Natural killer cell (primary cell): Measurements from ENCODE around the gene NXPH2. TPM values are rescaled to one million over a fixed set of nuclear protein-coding genes. Genes with fewer than 3 reads are reported as not detected.

ENCODE experiments used
- ATAC-seq, 3 donors: fragments of 150-1000 bp in 2 of 3; fragments of 200-7000 bp in 1 of 3; cut with Tn5 transposase; 1 replicate in 1 of 3; 2 replicates in 2 of 3; pipeline ENCODE4 v1.10.0; 2021; ENCODE audit warnings: mild to moderate bottlenecking in 2 of 3, moderate library complexity in 2 of 3
- DNase-seq, 2 donors: peaks; one replicate each; pipeline versions ENCODE4 v3.0.0 to v3.0.0-alpha.2; 2013 to 2021; ENCODE audit warnings: mixed read lengths in 1 of 2
- H3K27ac ChIP-seq: one replicate; pipeline ENCODE4 v1.5.1; 2013; ENCODE audit warnings: mild to moderate bottlenecking, low read length
- H3K27me3 ChIP-seq: one replicate; pipeline ENCODE4 v1.6.1; 2013; ENCODE audit warnings: low read length; ENCODE audit not compliant: control insufficient read depth, insufficient read depth
- H3K36me3 ChIP-seq: one replicate; pipeline ENCODE4 v1.6.1; 2013; ENCODE audit warnings: low read length; ENCODE audit not compliant: control insufficient read depth, insufficient read depth
- H3K4me1 ChIP-seq: one replicate; pipeline ENCODE4 v1.6.1; 2013; ENCODE audit warnings: low read length; ENCODE audit not compliant: control insufficient read depth, insufficient read depth
- H3K4me3 ChIP-seq: one replicate; pipeline ENCODE4 v1.5.1; 2013; ENCODE audit warnings: low read length
- H3K9me3 ChIP-seq: one replicate; pipeline ENCODE4 v1.6.1; 2013; ENCODE audit warnings: low read length; ENCODE audit not compliant: control insufficient read depth, insufficient read depth
- H3K27ac Mint-ChIP-seq, 2 donors: one replicate each; pipeline ENCODE4 v1.8.0; 2022; ENCODE audit warnings: mild to moderate bottlenecking in 2 of 2, mixed read lengths in 2 of 2, moderate library complexity in 1 of 2
- H3K27me3 Mint-ChIP-seq, 2 donors: one replicate each; pipeline ENCODE4 v1.8.0; 2022; ENCODE audit warnings: low read depth in 2 of 2, mixed read lengths in 2 of 2
- H3K36me3 Mint-ChIP-seq: one replicate; pipeline ENCODE4 v1.8.0; 2022; ENCODE audit warnings: mixed read lengths
- H3K4me1 Mint-ChIP-seq, 2 donors: one replicate each; pipeline ENCODE4 v1.8.0; 2022; ENCODE audit warnings: mixed read lengths in 2 of 2
- H3K4me3 Mint-ChIP-seq: one replicate; pipeline ENCODE4 v1.8.0; 2022; ENCODE audit warnings: mild to moderate bottlenecking, moderate library complexity, mixed read lengths
- H3K9me3 Mint-ChIP-seq, 2 donors: one replicate each; pipeline ENCODE4 v1.8.0; 2022; ENCODE audit warnings: mixed read lengths in 2 of 2
- CTCF ChIP-seq: fragments of 200-600 bp; IDR thresholded peaks from one replicate; pipeline ENCODE4 v1.8.0; 2022; ENCODE audit warnings: antibody characterized with exemption
- WGBS: methylation state at CpG from one replicate; pipeline ENCODE4 v1.1.7; 2013; ENCODE audit warnings: missing lambda C conversion rate; ENCODE audit not compliant: insufficient coverage; 5-methylcytosine and 5-hydroxymethylcytosine counted together
- intact Hi-C: fragments of 100-400 bp; cut with micrococcal nuclease; formaldehyde crosslinking; loops from one replicate; pipeline ENCODE4 v1.14.2; 2022
- total RNA-seq, 4 donors: library from RNA; stranded (reverse); fragments of 120-200 nt in 1 of 4; gene quantifications; one replicate each; pipeline versions ENCODE4 v1.2.3 to v1.2.4, GENCODE V29; 2013 to 2022

Gene NXPH2
- total RNA-seq, 3 donors from 2014 or later (not counting 1 experiment from before 2014, with no cell fraction given): not detected

GRCh38 chr2:138723196-138723987 is 56.8 kb downstream of the NXPH2 start:
- H3K27ac ChIP-seq: no peak overlapping the region
- DNase-seq (no peak), ATAC-seq (no peak)
- no peak overlapping the region for H3K4me3 Mint-ChIP-seq
- WGBS: 83% methylated on average over 6 of the region's 7 CpGs
- H3K27ac Mint-ChIP-seq: no peak overlapping the region
- intact Hi-C loops: no loop called here
- no peaks in the 10 kb centered on the region for H3K4me1 Mint-ChIP-seq
- H3K9me3 Mint-ChIP-seq: peaks cover 0 to 9% of the 10 kb centered on the region in 2 donors
- no peaks in the 10 kb centered on the region for H3K36me3 ChIP-seq
- no peaks in the 10 kb centered on the region for H3K27me3 ChIP-seq
- no peak for TF ChIP-seq CTCF
- H3K27me3 Mint-ChIP-seq: no peaks in the 10 kb centered on the region
- no peaks in the 10 kb centered on the region for H3K4me1 ChIP-seq
- H3K36me3 Mint-ChIP-seq: no peaks in the 10 kb centered on the region
- no peak overlapping the region for H3K4me3 ChIP-seq
- H3K9me3 ChIP-seq: no peaks in the 10 kb centered on the region

DNA sequence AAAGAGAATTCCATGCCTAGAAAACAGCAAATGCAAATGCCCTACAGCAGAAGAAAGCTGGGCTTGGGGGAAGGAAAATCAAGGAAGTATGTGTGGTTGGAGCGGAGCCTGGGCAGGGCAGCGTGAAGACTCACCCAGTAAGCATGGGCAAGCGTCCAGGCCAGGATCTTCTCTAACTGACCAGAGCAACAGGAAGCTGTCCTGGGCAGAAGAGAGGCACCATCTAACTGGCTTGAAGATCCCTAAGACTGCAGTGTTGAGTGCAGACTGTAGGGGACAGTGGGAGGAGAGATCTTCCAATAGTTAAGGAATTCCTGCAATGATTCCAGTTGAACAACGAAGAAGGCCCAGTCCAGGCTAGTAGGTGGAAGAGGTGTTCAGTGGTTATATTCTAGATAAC is 57.9 kb downstream of the NXPH2 start:
- no peak overlapping the region for H3K27ac ChIP-seq
- H3K9me3 ChIP-seq: no peaks in the 10 kb centered on the region
- H3K27me3 Mint-ChIP-seq: no peaks in the 10 kb centered on the region
- peaks cover 0 to 9% of the 10 kb centered on the region in 2 donors for H3K9me3 Mint-ChIP-seq
- no peak for TF ChIP-seq CTCF
- ATAC-seq: no peak
- no peak for DNase-seq
- no peak overlapping the region for H3K4me3 Mint-ChIP-seq
- WGBS: 86% methylated on average over 4 of the region's 4 CpGs
- H3K36me3 ChIP-seq: no peaks in the 10 kb centered on the region
- H3K27me3 ChIP-seq: no peaks in the 10 kb centered on the region
- H3K4me1 Mint-ChIP-seq: no peaks in the 10 kb centered on the region
- H3K36me3 Mint-ChIP-seq: no peaks in the 10 kb centered on the region
- no peak overlapping the region for H3K27ac Mint-ChIP-seq
- no peaks in the 10 kb centered on the region for H3K4me1 ChIP-seq
- intact Hi-C loops: no loop called here
- no peak overlapping the region for H3K4me3 ChIP-seq

GRCh38 chr2:138720035-138720838 is 60.0 kb downstream of the NXPH2 start:
- intact Hi-C loops: no loop called here
- no peaks in the 10 kb centered on the region for H3K9me3 ChIP-seq
- TF ChIP-seq CTCF: no peak
- ATAC-seq (no peak), DNase-seq (no peak)
- no peaks in the 10 kb centered on the region for H3K4me1 ChIP-seq
- H3K4me3 Mint-ChIP-seq: no peak overlapping the region
- H3K27ac Mint-ChIP-seq: no peak overlapping the region
- H3K36me3 ChIP-seq: no peaks in the 10 kb centered on the region
- peaks cover 0 to 9% of the 10 kb centered on the region in 2 donors for H3K9me3 Mint-ChIP-seq
- no peaks in the 10 kb centered on the region for H3K27me3 Mint-ChIP-seq
- whole genome bisulfite sequencing: 91% methylated on average over 10 of the region's 11 CpGs
- H3K36me3 Mint-ChIP-seq: no peaks in the 10 kb centered on the region
- no peak overlapping the region for H3K4me3 ChIP-seq
- no peaks in the 10 kb centered on the region for H3K27me3 ChIP-seq
- no peaks in the 10 kb centered on the region for H3K4me1 Mint-ChIP-seq
- no peak overlapping the region for H3K27ac ChIP-seq
